ENCODE measurements around the gene ABLIM1. TPM values are rescaled to one million over a fixed set of nuclear protein-coding genes. Genes with fewer than 3 reads are reported as not detected.

ABLIM1 gene
- total and polyA plus RNA-seq, 2 of the 13 experiments (the other 11 are each of a cell fraction or from before 2014, with no cell fraction given) = 59.4 to 92.7 TPM

GRCh38 chr10:114605155-114605797 is 52.8 kb downstream of the ABLIM1 start (continued):
- TF ChIP-seq PITX1 (CRISPR knock-in tag; IDR thresholded peaks at IDR 0.05) = no peak
- no peak for TF ChIP-seq ZNF782 (CRISPR knock-in tag; IDR thresholded peaks at IDR 0.05; ENCODE audit: borderline replicate concordance)
- TF ChIP-seq HNF1B (CRISPR knock-in tag; IDR thresholded peaks at IDR 0.05) = peak; percentile 72
- no peak for TF ChIP-seq HNRNPUL1 (IDR thresholded peaks at IDR 0.05; ENCODE audit: low read depth, low read length)
- TF ChIP-seq SMAD3 (CRISPR knock-in tag; IDR thresholded peaks at IDR 0.05) = peak; percentile 19; the same call in 1 of the 2 replicates
- peak; percentile 77; the same call in 1 of the 2 replicates for TF ChIP-seq EHMT2 (IDR thresholded peaks at IDR 0.05; ENCODE audit: borderline replicate concordance, low read depth, low read length)
- no peak for TF ChIP-seq SNAPC5 (CRISPR knock-in tag; IDR thresholded peaks at IDR 0.05; ENCODE audit: borderline replicate concordance)
- TF ChIP-seq ARID5B (CRISPR knock-in tag; IDR thresholded peaks at IDR 0.05) = peak; percentile 33; the same call in 1 of the 2 replicates
- peak; percentile 99 for TF ChIP-seq NFE2L2 (IDR thresholded peaks at IDR 0.05; ENCODE audit: low read length)
- TF ChIP-seq ZMYM4 (CRISPR knock-in tag; IDR thresholded peaks at IDR 0.05) = 0 out of 2 replicates have a peak, but pooled peaks have one; percentile 40
- no peak for TF ChIP-seq ZNF446 (CRISPR knock-in tag; IDR thresholded peaks at IDR 0.05)
- TF ChIP-seq ASH2L (IDR thresholded peaks at IDR 0.05; ENCODE audit: insufficient read length, low read depth, low read length) = no peak
- TF ChIP-seq ZNF781 (CRISPR knock-in tag; IDR thresholded peaks at IDR 0.05; ENCODE audit: borderline replicate concordance, not compliant biosample characterization) = no peak
- TF ChIP-seq MEF2D (CRISPR knock-in tag; IDR thresholded peaks at IDR 0.05) = 0 out of 2 replicates have a peak, but pooled peaks have one; percentile 25
- TF ChIP-seq ELF3 (CRISPR knock-in tag; IDR thresholded peaks at IDR 0.05) = 0 out of 2 replicates have a peak, but pooled peaks have one; percentile 33
- no peak for TF ChIP-seq IKZF5 (CRISPR knock-in tag; IDR thresholded peaks at IDR 0.05)
- no peak for TF ChIP-seq SOX6 (IDR thresholded peaks at IDR 0.05)
- peak; percentile 73 for TF ChIP-seq SOX6 (CRISPR knock-in tag; IDR thresholded peaks at IDR 0.05)
- TF ChIP-seq FOXA3 (CRISPR knock-in tag; IDR thresholded peaks at IDR 0.05) = peak; percentile 30; the same call in 1 of the 2 replicates
- no peak for TF ChIP-seq ZSCAN12 (CRISPR knock-in tag; IDR thresholded peaks at IDR 0.05)
- TF ChIP-seq GATAD1 (CRISPR knock-in tag; IDR thresholded peaks at IDR 0.05) = no peak
- peak; percentile 69; the same call in 1 of the 2 replicates for TF ChIP-seq SRF (IDR thresholded peaks at IDR 0.05; ENCODE audit: low read depth, low read length)
- no peak for TF ChIP-seq ZNF597 (CRISPR knock-in tag; IDR thresholded peaks at IDR 0.05)

Data from HepG2 (cell line).